ACHN (cell line): Measurements from ENCODE around the gene RTN4RL1.
"Not testable (repeated sequence)": the region's sequence is repeated elsewhere in the genome, so short reads cannot be mapped to it uniquely, and the experiment has no call there.

Experiments
- DNase-seq: peaks from one replicate; pipeline ENCODE4 v3.0.0-alpha.2; 2015
- in situ Hi-C: cut with HindIII; loops from 2 replicates; pipeline ENCODE4 v1.10.0; 2017; ENCODE audit warnings: low sequenced_read_pairs, low pct_ligation_motif_present, low pct_unique_long_range_greater_than_20kb

RTN4RL1 gene

GRCh38 chr17:2016494-2016893, 8.6 kb downstream of the RTN4RL1 start:
- in situ Hi-C loops, result no loop called here

GRCh38 chr17:2015314-2015713, 9.8 kb downstream of the RTN4RL1 start:
- DNase-seq, result no peak
- in situ Hi-C loops, result no loop called here

More at GRCh38 chr17:2016494-2016893, 8.6 kb downstream of the RTN4RL1 start:
- DNase-seq, result no peak

GRCh38 chr17:2013994-2014317, 11.2 kb downstream of the RTN4RL1 start:
- in situ Hi-C loops, result no loop called here
- no peak for DNase-seq

- in situ Hi-C loops, DNase-seq: not testable (repeated sequence)
Observed at GRCh38 chr17:2013220-2013993, 11.7 kb downstream of the RTN4RL1 start.

GRCh38 chr17:2012499-2012898, 12.6 kb downstream of the RTN4RL1 start:
- in situ Hi-C loops, result no loop called here

GRCh38 chr17:2011411-2012371, 13.4 kb downstream of the RTN4RL1 start:
- in situ Hi-C loops, result no loop called here
- DNase-seq, result no peak

More at GRCh38 chr17:2012499-2012898, 12.6 kb downstream of the RTN4RL1 start:
- DNase-seq, result no peak

- no peak for DNase-seq
- in situ Hi-C loops, result no loop called here
Observed at GRCh38 chr17:2009737-2010136, 15.4 kb downstream of the RTN4RL1 start.

- in situ Hi-C loops, result no loop called here
Observed at GRCh38 chr17:2008332-2009126, 16.6 kb downstream of the RTN4RL1 start.

GRCh38 chr17:2004435-2004952, 20.6 kb downstream of the RTN4RL1 start:
- in situ Hi-C loops, result no loop called here
- DNase-seq, result no peak

More at GRCh38 chr17:2008332-2009126, 16.6 kb downstream of the RTN4RL1 start:
- no peak for DNase-seq

GRCh38 chr17:2003525-2003924, 21.6 kb downstream of the RTN4RL1 start:
- in situ Hi-C loops, result no loop called here
- DNase-seq, result no peak

GRCh38 chr17:2002767-2003329, 22.3 kb downstream of the RTN4RL1 start:
- in situ Hi-C loops, result no loop called here
- no peak for DNase-seq

GRCh38 chr17:1999557-2000251, 25.4 kb downstream of the RTN4RL1 start:
- DNase-seq, result no peak
- in situ Hi-C loops, result no loop called here

- DNase-seq, result peak; percentile 34
Observed at GRCh38 chr17:1997927-1998742, 27.0 kb downstream of the RTN4RL1 start.

GRCh38 chr17:1997289-1997926, 27.7 kb downstream of the RTN4RL1 start:
- DNase-seq, result peak; percentile 34
- in situ Hi-C loops, result no loop called here

More at GRCh38 chr17:1997927-1998742, 27.0 kb downstream of the RTN4RL1 start:
- in situ Hi-C loops, result no loop called here

GRCh38 chr17:1996800-1997288, 28.3 kb downstream of the RTN4RL1 start:
- in situ Hi-C loops, result no loop called here
- no peak for DNase-seq
